Measurements from ENCODE around the gene ASPHD2. TPM values are rescaled to one million over a fixed set of nuclear protein-coding genes. Genes with fewer than 3 reads are reported as not detected.

ASPHD2 gene, protein sequence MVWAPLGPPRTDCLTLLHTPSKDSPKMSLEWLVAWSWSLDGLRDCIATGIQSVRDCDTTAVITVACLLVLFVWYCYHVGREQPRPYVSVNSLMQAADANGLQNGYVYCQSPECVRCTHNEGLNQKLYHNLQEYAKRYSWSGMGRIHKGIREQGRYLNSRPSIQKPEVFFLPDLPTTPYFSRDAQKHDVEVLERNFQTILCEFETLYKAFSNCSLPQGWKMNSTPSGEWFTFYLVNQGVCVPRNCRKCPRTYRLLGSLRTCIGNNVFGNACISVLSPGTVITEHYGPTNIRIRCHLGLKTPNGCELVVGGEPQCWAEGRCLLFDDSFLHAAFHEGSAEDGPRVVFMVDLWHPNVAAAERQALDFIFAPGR
- total RNA-seq (2022; extraction: Qiagen RNA extraction; ENCODE audit: low read depth): 0.75 to 1.5 TPM (median 1.2 TPM) in 5 replicates

DNA sequence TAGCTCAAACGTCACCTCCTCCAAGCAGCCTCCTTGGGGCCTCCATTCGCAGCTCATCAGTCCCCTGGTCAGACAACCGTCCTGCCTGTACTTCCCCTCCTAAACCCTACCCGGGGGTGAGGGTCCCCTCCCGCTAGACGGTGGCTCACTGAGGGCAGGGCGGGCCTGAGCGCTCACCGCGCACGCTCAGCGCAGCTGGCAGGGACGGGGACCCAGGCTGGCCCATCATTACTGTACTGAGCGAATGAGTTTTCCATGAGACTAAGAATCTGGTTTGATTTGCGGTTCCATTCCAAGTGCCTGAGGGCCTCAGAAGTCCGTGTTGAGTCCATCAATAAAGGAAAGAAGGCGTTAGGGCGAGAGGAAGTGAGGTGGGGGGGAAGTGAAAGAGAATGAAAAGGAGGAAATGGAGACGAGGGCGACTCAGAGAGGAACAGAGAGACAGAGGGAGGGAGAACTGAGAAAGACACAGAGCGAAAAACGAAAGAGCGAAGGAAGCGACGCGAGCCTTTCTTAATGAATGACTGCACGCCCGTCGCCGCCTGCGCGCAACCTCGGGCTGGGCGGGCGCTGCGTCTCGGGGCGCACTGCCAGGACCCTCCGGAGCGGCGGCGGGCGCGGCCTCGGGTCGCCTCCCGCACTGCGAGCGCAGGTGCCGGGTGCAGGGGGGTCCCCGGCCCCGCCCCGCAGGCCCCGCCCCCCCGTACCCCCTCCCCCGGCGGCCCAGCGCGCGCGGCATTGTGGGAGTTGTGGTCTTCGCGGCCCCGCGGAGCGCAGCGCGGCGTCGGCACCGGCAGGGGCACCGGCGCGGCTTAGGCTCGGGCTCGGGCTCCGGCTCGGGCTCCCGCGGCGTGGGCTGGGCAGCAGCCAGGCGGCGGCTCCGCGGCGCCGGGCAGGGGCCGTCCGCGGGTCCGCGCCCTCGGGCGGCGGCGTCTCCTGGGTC lies at the start of gene ASPHD2:
Gene ASPHD2 (plus strand): TSS at position 746 of the 943 bp plus-strand sequence. CDS start 4,356 bp downstream, outside the sequence.

DNA sequence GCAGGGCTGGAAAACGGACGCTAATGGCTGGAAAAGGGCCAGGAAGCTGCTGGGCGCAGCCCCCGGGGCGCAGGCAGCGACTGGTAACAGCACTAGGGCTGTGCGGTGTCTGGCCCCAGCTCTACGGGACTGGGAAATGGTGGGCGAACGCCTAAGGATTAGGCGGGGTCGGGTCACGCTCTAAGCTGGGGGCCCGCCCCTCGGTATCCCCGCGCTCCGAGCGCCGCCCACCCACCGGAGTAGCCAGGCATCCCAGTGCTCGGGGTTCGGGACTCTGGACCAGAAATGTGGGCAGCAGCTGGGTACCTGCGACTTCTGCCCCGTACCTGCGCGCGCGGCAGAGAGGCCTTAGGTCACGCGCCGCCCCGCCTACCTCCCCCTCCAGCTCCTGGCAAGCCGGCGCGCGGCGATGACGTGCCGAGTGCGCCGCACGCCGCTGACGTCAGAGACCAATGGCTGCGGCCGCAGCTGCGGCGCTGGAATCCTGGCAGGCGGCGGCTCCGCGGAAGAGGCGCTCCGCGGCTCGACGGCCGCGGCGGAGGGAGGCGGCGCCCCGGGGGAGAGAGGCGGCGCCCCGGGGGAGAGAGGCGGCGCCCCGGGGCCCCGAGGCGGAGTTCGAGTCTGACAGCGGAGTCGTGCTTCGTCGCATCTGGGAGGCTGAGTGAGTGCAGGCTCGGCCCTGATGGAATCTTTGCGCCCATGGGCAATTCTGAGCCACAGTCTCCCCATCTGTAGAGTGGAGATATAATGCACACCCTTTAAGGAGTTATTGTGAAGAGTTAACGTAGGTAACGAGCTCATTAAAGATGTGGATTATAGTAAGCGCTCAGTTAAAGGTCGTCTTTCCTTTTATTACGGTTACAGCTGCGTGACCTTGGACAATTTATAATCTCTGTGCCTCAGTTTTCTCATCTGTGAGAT lies 54.6 kb downstream of the ASPHD2 start, which contains the start of the genes HPS4 and SRRD:
Gene HPS4 (minus strand): TSS at position 345 of the 921 bp plus-strand sequence. CDS start 2,021 bp downstream, outside the sequence.
Gene SRRD (plus strand): TSS at position 439 of the 921 bp plus-strand sequence. CDS start 14 bp downstream, at position 453.

Other genes starting within 250 kb of the ASPHD2 start
- gene HPS4, start 54.5 kb downstream of the ASPHD2 start, total RNA-seq (2022; extraction: Qiagen RNA extraction; ENCODE audit: low read depth): 14.6 to 16.7 TPM (median 14.9 TPM) in 5 replicates
- 18.2 to 25.9 TPM (median 23.3 TPM) in 5 replicates for gene SRRD, start 54.6 kb downstream of the ASPHD2 start, total RNA-seq (2022; extraction: Qiagen RNA extraction; ENCODE audit: low read depth)
- 20.7 to 24.7 TPM (median 23.4 TPM) in 5 replicates for gene TFIP11, start 83.2 kb downstream of the ASPHD2 start, total RNA-seq (2022; extraction: Qiagen RNA extraction; ENCODE audit: low read depth)
- gene TPST2, start 160.9 kb downstream of the ASPHD2 start, total RNA-seq (2022; extraction: Qiagen RNA extraction; ENCODE audit: low read depth): 9.6 to 13.0 TPM (median 10.8 TPM) in 5 replicates
- not detected in 5 replicates for gene CRYBB1, start 188.8 kb downstream of the ASPHD2 start, total RNA-seq (2022; extraction: Qiagen RNA extraction; ENCODE audit: low read depth)
- not detected in 5 replicates for gene CRYBA4, start 192.7 kb downstream of the ASPHD2 start, total RNA-seq (2022; extraction: Qiagen RNA extraction; ENCODE audit: low read depth)
- 0.22 to 0.48 TPM (median 0.34 TPM) in 5 replicates for gene MIAT, start 228.3 kb downstream of the ASPHD2 start, total RNA-seq (2022; extraction: Qiagen RNA extraction; ENCODE audit: low read depth)